ENCODE results near the gene LSAMP. TPM values are rescaled to one million over a fixed set of nuclear protein-coding genes. Genes with fewer than 3 reads are reported as not detected.
"Not testable (repeated sequence)": the region's sequence is repeated elsewhere in the genome, so short reads cannot be mapped to it uniquely, and the experiment has no call there.

The LSAMP gene
- total RNA-seq, 1 donor from 2014 or later: 3.9 TPM

DNA sequence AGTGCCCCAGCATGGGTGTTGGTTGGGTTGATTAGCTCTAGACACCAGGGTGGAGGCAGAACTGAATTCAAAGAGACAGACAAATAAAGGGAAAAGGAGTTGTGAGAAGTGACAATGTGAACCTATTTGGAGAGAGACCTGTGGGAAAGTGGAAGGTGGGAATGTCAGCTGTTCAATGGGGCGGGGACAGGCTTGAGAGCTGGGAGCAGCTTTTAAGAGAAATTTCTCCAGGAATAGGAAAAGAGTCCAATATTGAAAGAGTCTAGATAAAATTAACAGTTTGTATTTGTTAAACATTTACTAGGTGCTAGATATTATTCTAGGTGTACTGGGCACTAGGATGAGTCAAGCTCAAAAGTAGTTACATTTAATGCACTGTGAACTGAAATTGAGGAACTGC lies 596.6 kb downstream of the LSAMP start:
- intact Hi-C loops (cut with DNase I): no loop called here
- H3K36me3 ChIP-seq: no peaks in the 10 kb centered on the region
- no peak overlapping the region for H3K4me3 ChIP-seq
- no peaks in the 10 kb centered on the region for H3K4me1 ChIP-seq
- H3K27ac ChIP-seq: no peak overlapping the region
- DNase-seq (ENCODE audit: extremely low spot score in 2 of 2): no peak
- no peaks in the 10 kb centered on the region for H3K27me3 ChIP-seq
- TF ChIP-seq POLR2A (IDR thresholded peaks at IDR 0.05) (no peak), POLR2AphosphoS5 (IDR thresholded peaks at IDR 0.05; ENCODE audit: insufficient read depth in 1 of 2, low read depth in 1 of 2) (no peak)
- TF ChIP-seq, protein P1, sequence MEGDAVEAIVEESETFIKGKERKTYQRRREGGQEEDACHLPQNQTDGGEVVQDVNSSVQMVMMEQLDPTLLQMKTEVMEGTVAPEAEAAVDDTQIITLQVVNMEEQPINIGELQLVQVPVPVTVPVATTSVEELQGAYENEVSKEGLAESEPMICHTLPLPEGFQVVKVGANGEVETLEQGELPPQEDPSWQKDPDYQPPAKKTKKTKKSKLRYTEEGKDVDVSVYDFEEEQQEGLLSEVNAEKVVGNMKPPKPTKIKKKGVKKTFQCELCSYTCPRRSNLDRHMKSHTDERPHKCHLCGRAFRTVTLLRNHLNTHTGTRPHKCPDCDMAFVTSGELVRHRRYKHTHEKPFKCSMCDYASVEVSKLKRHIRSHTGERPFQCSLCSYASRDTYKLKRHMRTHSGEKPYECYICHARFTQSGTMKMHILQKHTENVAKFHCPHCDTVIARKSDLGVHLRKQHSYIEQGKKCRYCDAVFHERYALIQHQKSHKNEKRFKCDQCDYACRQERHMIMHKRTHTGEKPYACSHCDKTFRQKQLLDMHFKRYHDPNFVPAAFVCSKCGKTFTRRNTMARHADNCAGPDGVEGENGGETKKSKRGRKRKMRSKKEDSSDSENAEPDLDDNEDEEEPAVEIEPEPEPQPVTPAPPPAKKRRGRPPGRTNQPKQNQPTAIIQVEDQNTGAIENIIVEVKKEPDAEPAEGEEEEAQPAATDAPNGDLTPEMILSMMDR (IDR thresholded peaks at IDR 0.05): no peak
- H3K9me3 ChIP-seq: no peaks in the 10 kb centered on the region

DNA sequence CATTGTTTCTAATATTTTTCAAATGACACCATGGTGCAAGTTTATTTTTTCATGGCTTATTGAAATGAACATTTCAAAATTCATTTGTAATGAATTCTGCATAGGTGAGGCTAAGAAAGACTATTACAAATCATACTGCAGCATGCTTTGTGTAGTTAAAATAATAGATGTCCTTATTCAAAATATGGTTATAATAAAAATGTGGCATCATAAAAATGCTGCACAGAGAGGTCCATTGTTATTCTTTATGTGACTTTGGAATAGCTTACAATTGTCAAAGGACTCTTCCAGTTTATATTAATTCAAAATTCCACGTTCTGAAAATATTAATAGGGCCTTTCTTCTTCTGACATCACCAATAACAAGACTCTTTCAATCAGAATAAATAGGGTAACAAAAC lies 599.3 kb downstream of the LSAMP start:
- Histone ChIP-seq H3K36me3 (no peaks in the 10 kb centered on the region), H3K4me1 (no peaks in the 10 kb centered on the region), H3K27ac (no peak overlapping the region), H3K9me3 (no peaks in the 10 kb centered on the region), H3K27me3 (no peaks in the 10 kb centered on the region), H3K4me3 (no peak overlapping the region)
- TF ChIP-seq POLR2AphosphoS5 (IDR thresholded peaks at IDR 0.05; ENCODE audit: insufficient read depth in 1 of 2, low read depth in 1 of 2) (no peak), POLR2A (IDR thresholded peaks at IDR 0.05) (no peak)
- TF ChIP-seq, protein P1 (IDR thresholded peaks at IDR 0.05): no peak
- no peak for DNase-seq (ENCODE audit: extremely low spot score in 2 of 2)
- intact Hi-C loops (cut with DNase I): no loop called here

DNA sequence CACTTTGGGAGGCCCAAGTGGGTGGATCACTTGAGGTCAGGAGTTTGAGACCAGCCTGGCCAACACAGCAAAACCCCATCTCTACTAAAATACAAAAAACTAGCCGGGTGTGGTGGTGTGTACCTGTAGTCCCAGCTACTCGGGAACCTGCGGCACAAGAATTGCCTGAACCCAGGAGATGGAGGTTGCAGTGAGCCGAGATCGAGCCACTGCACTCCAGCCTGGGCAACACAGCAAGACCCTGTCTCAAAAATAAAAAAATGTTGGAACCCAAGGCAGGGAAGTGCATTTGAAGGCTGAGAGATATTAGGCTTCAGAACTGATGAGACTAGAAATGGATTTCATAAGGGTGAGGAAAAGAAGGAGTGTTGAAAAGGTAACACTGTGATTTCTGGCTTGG lies 600.6 kb downstream of the LSAMP start:
- DNase-seq (ENCODE audit: extremely low spot score in 2 of 2); H3K27me3 ChIP-seq; H3K4me3 ChIP-seq; intact Hi-C loops (cut with DNase I); H3K4me1 ChIP-seq; H3K27ac ChIP-seq; H3K36me3 ChIP-seq; H3K9me3 ChIP-seq: not testable (repeated sequence)

DNA sequence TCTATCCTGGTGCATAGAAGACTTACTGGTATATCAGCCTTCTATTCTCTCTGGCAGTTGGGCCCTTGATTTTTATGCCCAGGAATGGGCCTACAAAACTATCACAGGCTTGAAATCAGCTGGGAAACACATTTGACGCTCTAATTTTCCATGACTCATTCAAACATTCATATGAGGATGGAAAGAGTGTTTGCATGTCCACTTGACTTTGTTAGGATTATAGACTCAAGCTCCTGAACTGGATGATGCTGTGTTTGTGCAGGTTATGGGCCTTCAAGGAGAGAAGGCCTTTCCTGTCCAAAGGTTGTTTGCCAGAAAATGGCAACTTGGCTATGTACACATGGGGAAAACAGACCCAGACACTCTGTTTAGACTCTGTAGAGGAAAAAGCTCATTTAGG lies 602.1 kb downstream of the LSAMP start:
- intact Hi-C loops (cut with DNase I): no loop called here
- DNase-seq (ENCODE audit: extremely low spot score in 2 of 2): no peak
- Histone ChIP-seq H3K27ac (no peak overlapping the region), H3K27me3 (no peaks in the 10 kb centered on the region), H3K9me3 (no peaks in the 10 kb centered on the region), H3K36me3 (no peaks in the 10 kb centered on the region), H3K4me3 (no peak overlapping the region), H3K4me1 (no peaks in the 10 kb centered on the region)
- TF ChIP-seq, protein P1 (IDR thresholded peaks at IDR 0.05): no peak
- TF ChIP-seq POLR2A (IDR thresholded peaks at IDR 0.05): no peak
- TF ChIP-seq POLR2AphosphoS5 (IDR thresholded peaks at IDR 0.05; ENCODE audit: insufficient read depth in 1 of 2, low read depth in 1 of 2): no peak

DNA sequence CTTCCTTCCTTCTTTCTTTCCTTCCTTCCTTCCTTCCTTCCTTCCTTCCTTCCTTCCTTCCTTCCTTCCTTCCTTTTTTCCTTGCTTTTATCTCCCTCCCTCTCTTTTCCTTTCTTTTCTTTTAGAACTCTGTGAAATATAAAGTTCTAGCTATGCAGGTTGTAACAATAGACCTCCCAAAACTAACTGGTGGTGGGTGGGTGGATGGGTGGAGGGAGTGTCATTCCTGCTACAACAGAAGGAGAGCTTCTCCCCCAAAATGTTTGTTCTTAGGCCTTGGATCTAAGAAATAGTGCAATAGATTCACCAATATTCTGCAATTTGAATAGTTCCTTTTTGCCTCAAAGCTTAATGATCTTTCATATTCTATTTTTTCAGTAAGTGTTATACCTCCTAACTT lies 606.0 kb downstream of the LSAMP start:
- intact Hi-C loops (cut with DNase I): no loop called here
- H3K27me3 ChIP-seq: no peaks in the 10 kb centered on the region
- no peak for DNase-seq (ENCODE audit: extremely low spot score in 2 of 2)
- H3K27ac ChIP-seq: no peak overlapping the region
- H3K4me1 ChIP-seq: no peaks in the 10 kb centered on the region
- H3K36me3 ChIP-seq: no peaks in the 10 kb centered on the region
- no peaks in the 10 kb centered on the region for H3K9me3 ChIP-seq
- TF ChIP-seq, protein P1 (IDR thresholded peaks at IDR 0.05): no peak
- TF ChIP-seq POLR2A (IDR thresholded peaks at IDR 0.05): no peak
- TF ChIP-seq POLR2AphosphoS5 (IDR thresholded peaks at IDR 0.05; ENCODE audit: insufficient read depth in 1 of 2, low read depth in 1 of 2): no peak
- no peak overlapping the region for H3K4me3 ChIP-seq

DNA sequence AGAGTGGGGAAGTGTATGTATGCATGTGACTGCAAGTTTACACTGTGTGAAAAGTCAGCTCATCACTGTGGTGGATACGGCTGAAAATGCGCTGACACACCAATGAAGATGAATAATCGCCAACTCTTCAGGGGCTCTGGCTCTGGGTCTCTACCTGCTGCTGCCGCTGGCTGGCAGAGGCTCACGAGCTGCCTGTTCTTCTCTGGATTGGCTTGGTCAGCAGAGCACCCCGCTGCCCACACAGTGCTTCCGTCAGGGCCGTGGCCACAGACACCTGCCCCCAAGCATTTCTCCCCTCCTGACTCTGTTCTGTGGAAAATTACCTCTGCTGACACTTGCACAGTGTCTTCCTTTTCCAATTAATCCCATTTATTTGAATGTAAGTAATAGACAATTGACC lies 606.5 kb downstream of the LSAMP start:
- Histone ChIP-seq H3K4me1 (no peaks in the 10 kb centered on the region), H3K9me3 (no peaks in the 10 kb centered on the region), H3K4me3 (no peak overlapping the region), H3K27me3 (no peaks in the 10 kb centered on the region), H3K27ac (no peak overlapping the region), H3K36me3 (no peaks in the 10 kb centered on the region)
- intact Hi-C loops (cut with DNase I): no loop called here
- DNase-seq (ENCODE audit: extremely low spot score in 2 of 2): no peak
- TF ChIP-seq, protein P1 (IDR thresholded peaks at IDR 0.05): no peak
- no peak for TF ChIP-seq POLR2A (IDR thresholded peaks at IDR 0.05)
- TF ChIP-seq POLR2AphosphoS5 (IDR thresholded peaks at IDR 0.05; ENCODE audit: insufficient read depth in 1 of 2, low read depth in 1 of 2): no peak
